M059J (cell line): ENCODE measurements around the gene SORD. TPM values are rescaled to one million over a fixed set of nuclear protein-coding genes. Genes with fewer than 3 reads are reported as not detected.
"Not testable (repeated sequence)": the region's sequence is repeated elsewhere in the genome, so short reads cannot be mapped to it uniquely, and the experiment has no call there.

Experiments used
- DNase-seq: peaks from one replicate; pipeline ENCODE4 v3.0.0-alpha.2; 2012; ENCODE audit warnings: low read depth
- total RNA-seq: library from RNA; depleted of rRNA; stranded (reverse); fragments of >200 nt; shearing (Covaris generic); gene quantifications from 2 replicates; pipeline ENCODE4 v1.2.3, GENCODE V29; 2014

Gene SORD
- total RNA-seq, 1 experiment from 2014 or later: 22.0 TPM

DNA sequence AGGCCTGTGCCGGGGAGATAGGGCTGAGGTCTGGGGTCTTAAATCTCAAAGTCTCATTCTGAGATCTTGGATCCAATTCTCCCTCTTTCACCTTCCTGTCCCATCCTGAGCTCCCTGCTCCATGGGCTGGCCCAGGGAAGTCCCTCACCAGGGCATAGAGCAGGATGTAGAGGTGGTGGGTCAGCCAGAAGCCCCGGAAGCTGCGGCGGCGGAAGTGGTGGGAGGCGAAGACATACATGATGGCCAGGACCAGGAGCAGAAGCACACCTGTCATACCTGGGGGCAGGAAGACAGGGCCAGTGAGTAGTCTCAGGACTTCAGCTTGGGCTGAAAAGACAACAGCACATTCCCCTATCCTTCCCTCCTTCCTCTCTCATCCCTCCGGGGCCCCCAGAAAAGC, 74.5 kb downstream of the SORD start:
- DNase-seq: no peak

- no peak for DNase-seq
These were observed 76.7 kb downstream of the SORD start for GRCh38 chr15:45099549-45100165.

GRCh38 chr15:45100884-45101625, 78.1 kb downstream of the SORD start:
- no peak for DNase-seq

GRCh38 chr15:45101749-45102148, 78.8 kb downstream of the SORD start:
- DNase-seq: no peak

DNA sequence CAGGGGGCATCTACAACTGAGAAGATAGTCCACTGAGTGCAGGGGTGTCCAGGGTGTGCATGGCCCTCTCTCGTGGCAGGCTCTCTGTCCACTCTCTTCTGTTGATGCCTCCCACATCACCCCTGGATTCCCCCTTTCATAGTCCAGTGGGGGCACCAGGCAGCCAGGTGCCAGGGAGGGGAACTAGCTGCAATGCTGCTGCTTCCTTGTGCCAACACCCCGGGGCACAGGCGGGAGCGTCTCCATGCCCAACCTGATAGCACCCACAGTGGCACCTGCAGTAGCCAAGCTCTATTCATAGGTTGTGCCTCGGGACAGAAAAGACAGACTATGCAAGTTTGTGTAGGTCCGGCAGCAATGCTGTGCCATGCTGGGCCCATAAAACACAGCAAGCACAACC, 79.2 kb downstream of the SORD start:
- no peak for DNase-seq

DNA sequence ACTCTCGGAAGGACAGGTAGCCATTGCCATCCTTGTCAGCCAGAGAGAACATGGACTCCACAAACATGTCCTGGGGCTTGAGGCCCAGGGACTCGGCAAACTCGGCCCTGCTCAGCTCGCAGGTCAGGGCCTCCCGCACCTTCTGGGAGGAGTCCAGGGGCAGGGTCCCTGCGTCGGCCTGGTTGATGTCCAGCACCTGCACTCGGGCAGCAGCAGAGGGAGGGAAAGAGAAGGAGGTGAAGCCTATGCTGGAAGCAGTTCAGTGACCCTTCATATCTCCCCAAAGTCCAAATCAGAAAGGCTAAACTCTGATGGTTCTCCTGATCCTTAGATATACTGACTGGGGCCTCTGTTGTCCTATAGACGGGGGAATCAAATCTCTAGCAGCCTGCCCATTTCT, 81.2 kb downstream of the SORD start:
- not testable (repeated sequence) for DNase-seq

- DNase-seq: no peak
These were observed 82.6 kb downstream of the SORD start for GRCh38 chr15:45105586-45105985.

GRCh38 chr15:45106002-45106790, 83.2 kb downstream of the SORD start:
- DNase-seq: no peak

DNA sequence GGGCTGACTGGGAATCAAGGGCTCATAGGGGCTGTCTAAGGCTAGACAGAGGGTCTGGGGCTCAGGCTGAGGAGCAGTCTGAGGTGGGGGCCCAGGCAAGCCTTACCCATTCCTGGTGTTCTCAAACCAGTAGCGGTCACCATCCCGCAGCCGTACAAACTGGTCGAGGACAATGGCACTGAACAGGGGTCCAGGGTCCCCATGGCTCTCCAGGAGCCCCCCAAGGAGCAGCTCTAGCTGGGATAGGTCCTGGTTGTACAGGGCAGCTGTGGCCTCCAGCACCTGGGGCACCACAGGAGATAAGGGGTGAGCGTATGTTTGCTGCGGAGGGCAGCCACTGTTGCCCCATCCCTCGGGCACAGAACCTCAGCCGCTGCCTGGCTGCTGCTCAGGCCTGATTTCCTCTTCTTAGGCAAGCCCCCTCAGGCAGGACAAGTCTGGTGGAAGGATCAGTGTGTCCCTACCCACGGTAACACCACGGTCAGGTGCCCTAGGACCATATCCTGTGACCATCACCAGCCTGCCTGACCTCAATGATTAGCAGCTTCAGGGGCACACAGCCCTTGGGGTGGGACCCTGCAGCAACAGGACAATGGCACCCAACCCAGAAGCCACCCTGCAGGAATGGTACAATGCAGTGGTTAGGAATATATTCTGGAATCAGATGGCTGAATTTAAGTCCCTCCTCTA, 85.1 kb downstream of the SORD start:
- no peak for DNase-seq

DNA sequence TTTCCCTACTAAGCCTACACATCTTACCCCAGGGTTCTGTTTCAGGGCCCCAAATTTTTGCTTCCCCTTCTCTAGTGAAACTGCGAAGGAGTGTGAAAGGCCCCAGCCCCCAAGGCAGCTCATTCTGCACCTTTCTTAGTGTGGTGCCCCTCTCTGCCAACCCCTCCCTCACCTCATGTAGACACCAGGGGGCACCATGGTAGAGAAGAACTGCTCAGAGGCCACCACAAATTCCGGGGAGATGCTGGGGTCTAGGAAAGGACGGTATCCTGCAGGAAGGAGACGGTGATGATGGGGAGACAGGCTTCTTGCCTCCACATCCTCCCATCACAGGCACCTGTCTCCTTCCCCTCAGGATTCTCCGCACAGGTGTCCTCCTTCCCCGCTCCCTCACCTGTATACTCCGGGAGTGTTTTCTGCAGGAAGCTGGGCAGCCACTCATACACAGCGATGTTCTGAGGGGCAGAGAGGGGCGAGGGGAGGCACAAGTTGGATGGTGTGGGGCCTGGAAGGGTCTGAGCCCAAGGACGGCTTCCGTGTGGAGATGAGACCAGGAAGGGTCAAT, 87.3 kb downstream of the SORD start:
- no peak for DNase-seq

- no peak for DNase-seq
These were observed 88.6 kb downstream of the SORD start for GRCh38 chr15:45111390-45112142.

- no peak for DNase-seq
These were observed 89.2 kb downstream of the SORD start for GRCh38 chr15:45112143-45112590.

GRCh38 chr15:45112591-45113379, 89.8 kb downstream of the SORD start:
- no peak for DNase-seq

- no peak for DNase-seq
These were observed 90.5 kb downstream of the SORD start for GRCh38 chr15:45113380-45113990.

- no peak for DNase-seq
These were observed 91.2 kb downstream of the SORD start, which contains the start of the genes DUOX2 and DUOXA2 for GRCh38 chr15:45114076-45114750. Gene DUOX2 (minus strand): TSS chr15:45114172. CDS start chr15:45113411, 761 bp downstream. Gene DUOXA2 (plus strand): TSS chr15:45114326. CDS start chr15:45114606, 280 bp downstream.

DNA sequence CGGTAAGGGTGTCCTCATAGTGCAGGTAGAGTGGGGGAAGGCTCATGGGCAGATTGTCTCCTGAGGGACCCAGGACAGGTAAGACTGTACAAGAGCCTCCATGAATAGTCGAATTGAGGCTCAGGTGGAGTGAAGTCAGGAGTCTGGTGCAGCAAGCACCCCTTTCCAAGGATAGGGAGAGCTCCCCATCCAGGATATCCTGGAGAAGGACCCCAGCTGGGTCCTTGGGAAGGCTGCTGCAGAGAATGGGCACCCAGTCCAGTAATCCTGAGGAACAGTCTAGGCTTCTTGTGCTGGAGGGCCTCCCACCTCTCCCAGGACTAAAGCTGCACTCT, 91.7 kb downstream of the SORD start:
- DNase-seq: no peak

DNA sequence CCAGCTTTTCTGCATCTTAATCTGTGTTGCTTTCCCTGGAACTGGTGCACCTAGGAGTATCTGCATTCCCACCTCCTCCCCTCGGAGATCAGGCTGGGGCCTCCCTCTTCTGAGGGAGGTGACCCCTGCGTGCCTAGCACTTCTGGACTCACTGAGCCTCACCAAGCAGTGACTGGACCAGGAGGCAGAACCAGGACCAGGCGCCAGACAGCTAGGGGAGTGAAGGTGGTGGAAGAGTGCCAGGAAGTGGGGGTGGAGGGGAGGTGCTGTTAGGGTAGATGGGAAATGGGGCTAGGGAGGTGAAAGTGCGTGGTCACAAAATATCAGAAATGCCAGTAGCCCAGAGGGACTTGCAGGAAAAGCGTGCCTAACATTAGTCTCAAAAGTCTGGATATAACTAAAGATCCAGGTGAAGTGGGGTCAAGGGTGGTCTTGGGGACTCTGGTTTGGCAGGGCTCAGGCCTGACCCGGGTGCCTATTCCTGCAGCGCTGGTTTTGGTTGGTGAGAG, 92.4 kb downstream of the SORD start:
- no peak for DNase-seq

DNA sequence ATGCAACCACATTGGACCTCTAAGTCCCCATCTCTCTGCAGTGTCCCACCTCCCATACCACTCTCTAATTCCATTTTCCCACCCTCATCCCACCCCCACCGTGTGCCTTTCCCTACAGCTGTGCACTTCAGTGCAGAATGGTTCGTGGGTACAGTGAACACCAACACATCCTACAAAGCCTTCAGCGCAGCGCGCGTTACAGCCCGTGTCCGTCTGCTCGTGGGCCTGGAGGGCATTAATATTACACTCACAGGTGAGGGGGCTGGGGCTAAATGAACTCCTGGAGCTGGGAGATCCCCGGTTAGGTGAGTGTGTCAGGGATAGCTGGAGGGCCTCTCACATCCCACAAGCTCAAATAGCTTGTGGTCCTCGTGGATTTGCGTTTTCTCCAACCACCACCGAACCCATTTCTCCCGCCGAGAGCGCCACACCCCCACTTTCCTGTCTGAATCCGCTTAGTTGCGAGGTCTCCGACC, 93.0 kb downstream of the SORD start:
- no peak for DNase-seq
